OCI-LY3 (cell line): Measurements from ENCODE around the gene BNC1.

ENCODE experiments used
- H2AFZ ChIP-seq: fragments of 200-600, 300-600 bp; shearing (Covaris generic); 2 replicates; pipeline ENCODE4 v1.6.0; 2014; ENCODE audit warnings: antibody characterized with exemption, low read depth, low read length
- H3K27ac ChIP-seq: fragments of 200-600, 300-600 bp; sonication (generic); 2 replicates; pipeline ENCODE4 v1.5.1; 2014; ENCODE audit warnings: mild to moderate bottlenecking, low read length, moderate library complexity, mixed read lengths
- H3K27me3 ChIP-seq: fragments of 200-600, 300-600 bp; sonication (generic); 2 replicates; pipeline ENCODE4 v1.6.1; 2014; ENCODE audit warnings: low read depth, low read length, mixed read lengths
- H3K36me3 ChIP-seq: fragments of 200-600, 300-600 bp; sonication (generic); replicated peaks from 2 replicates; pipeline ENCODE3; 2014; ENCODE audit warnings: low read depth, low read length, mixed read lengths
- H3K4me1 ChIP-seq: fragments of 300-600, 200-600 bp; sonication (generic); 2 replicates; pipeline ENCODE4 v1.6.1; 2014; ENCODE audit warnings: low read length, mixed read lengths
- H3K4me2 ChIP-seq: fragments of 200-600, 300-600 bp; sonication (generic); 2 replicates; pipeline ENCODE4 v1.6.1; 2014; ENCODE audit warnings: low read length, mixed read lengths
- H3K4me3 ChIP-seq: fragments of 300-600, 200-600 bp; sonication (generic); 2 replicates; pipeline ENCODE4 v1.5.1; 2014; ENCODE audit warnings: antibody characterized with exemption, mild to moderate bottlenecking, low read length, moderate library complexity
- H3K79me2 ChIP-seq: fragments of 300-600, 200-600 bp; shearing (Covaris generic); 2 replicates; pipeline ENCODE4 v1.6.1; 2014; ENCODE audit warnings: mild to moderate bottlenecking, low read length, mixed read lengths
- H3K9ac ChIP-seq: fragments of 300-600, 200-600 bp; shearing (Covaris generic); 2 replicates; pipeline ENCODE4 v1.6.0; 2014; ENCODE audit warnings: mild to moderate bottlenecking, low read length, moderate library complexity
- H3K9me3 ChIP-seq: fragments of 200-600, 300-600 bp; shearing (Covaris generic); 2 replicates; pipeline ENCODE4 v1.6.1; 2014; ENCODE audit warnings: low read length, mixed read lengths; ENCODE audit not compliant: insufficient read depth
- H4K20me1 ChIP-seq: fragments of 200-600, 300-600 bp; sonication (generic); 2 replicates; pipeline ENCODE4 v1.6.1; 2016; ENCODE audit warnings: low read length, mixed read lengths; ENCODE audit not compliant: insufficient read depth
- EZH2phosphoT487 ChIP-seq: fragments of 200-600 bp; shearing (Covaris generic); IDR thresholded peaks from 2 replicates; pipeline ENCODE4 v1.6.1; 2018; ENCODE audit warnings: antibody characterized with exemption, mixed run types, low read depth
- TF ChIP-seq, protein P1 (sequence below): fragments of 200-600, 300-600 bp; sonication (generic); IDR thresholded peaks from 2 replicates; pipeline ENCODE4 v1.5.1; 2014; ENCODE audit warnings: antibody characterized with exemption, low read length, low read depth

Gene BNC1

DNA sequence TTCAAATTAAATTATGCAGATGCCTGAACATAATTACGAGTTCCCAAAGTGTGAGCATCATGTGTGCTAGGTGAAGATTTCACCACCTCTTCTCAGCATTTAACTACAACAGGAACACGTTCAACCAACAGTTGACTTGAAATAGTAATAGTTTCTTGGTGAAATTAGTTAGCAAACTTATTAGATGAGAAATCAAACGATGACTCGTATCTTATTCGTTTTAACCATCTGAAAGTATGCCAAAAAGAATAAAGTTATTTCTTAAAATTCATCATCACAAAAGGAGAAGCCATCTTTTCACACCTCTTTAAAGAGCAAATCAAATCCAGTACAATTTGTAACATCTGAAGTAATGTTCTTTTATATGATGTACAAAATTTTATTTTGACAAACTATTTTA lies 2.3 kb downstream of the BNC1 start:
- Histone ChIP-seq H3K36me3 (no peaks in the 10 kb centered on the region), H3K27ac (no peak overlapping the region), H2AFZ (no peak overlapping the region), H3K9ac (no peak overlapping the region), H3K4me2 (no peak overlapping the region), H4K20me1 (no peaks in the 10 kb centered on the region), H3K9me3 (no peaks in the 10 kb centered on the region), H3K4me3 (no peak overlapping the region), H3K79me2 (no peaks in the 10 kb centered on the region), H3K4me1 (no peaks in the 10 kb centered on the region), H3K27me3 (peaks cover 6% of the 10 kb centered on the region; the same call in 1 of the 2 replicates)
- TF ChIP-seq, protein P1, sequence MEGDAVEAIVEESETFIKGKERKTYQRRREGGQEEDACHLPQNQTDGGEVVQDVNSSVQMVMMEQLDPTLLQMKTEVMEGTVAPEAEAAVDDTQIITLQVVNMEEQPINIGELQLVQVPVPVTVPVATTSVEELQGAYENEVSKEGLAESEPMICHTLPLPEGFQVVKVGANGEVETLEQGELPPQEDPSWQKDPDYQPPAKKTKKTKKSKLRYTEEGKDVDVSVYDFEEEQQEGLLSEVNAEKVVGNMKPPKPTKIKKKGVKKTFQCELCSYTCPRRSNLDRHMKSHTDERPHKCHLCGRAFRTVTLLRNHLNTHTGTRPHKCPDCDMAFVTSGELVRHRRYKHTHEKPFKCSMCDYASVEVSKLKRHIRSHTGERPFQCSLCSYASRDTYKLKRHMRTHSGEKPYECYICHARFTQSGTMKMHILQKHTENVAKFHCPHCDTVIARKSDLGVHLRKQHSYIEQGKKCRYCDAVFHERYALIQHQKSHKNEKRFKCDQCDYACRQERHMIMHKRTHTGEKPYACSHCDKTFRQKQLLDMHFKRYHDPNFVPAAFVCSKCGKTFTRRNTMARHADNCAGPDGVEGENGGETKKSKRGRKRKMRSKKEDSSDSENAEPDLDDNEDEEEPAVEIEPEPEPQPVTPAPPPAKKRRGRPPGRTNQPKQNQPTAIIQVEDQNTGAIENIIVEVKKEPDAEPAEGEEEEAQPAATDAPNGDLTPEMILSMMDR = no peak
- no peak for TF ChIP-seq EZH2phosphoT487

DNA sequence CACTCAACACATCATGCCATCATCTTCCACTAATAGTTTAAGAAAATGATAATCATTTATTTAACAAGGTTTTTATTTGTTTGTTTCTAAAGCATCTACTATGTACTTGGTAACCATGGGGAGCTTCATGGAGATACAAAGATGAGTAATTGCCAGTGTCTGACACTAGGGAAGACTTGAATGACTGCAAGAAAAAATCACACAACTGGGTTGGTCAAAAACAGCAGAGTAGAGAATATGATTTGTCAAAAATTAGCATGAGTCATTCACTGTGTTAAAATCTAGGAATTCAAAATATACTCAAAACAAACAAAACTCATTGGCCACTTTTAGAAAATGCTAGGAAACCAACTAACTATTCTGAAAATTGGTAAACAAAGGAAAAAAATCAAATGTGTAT lies 6.3 kb downstream of the BNC1 start:
- Histone ChIP-seq H3K27ac (no peak overlapping the region), H3K9ac (no peak overlapping the region), H3K36me3 (no peaks in the 10 kb centered on the region), H3K9me3 (no peaks in the 10 kb centered on the region), H3K4me2 (no peak overlapping the region), H2AFZ (no peak overlapping the region), H3K4me1 (no peaks in the 10 kb centered on the region), H3K27me3 (peaks cover 10% of the 10 kb centered on the region; the same call in 1 of the 2 replicates), H3K4me3 (no peak overlapping the region), H3K79me2 (no peaks in the 10 kb centered on the region), H4K20me1 (no peaks in the 10 kb centered on the region)
- TF ChIP-seq, protein P1 = no peak
- TF ChIP-seq EZH2phosphoT487 = no peak

DNA sequence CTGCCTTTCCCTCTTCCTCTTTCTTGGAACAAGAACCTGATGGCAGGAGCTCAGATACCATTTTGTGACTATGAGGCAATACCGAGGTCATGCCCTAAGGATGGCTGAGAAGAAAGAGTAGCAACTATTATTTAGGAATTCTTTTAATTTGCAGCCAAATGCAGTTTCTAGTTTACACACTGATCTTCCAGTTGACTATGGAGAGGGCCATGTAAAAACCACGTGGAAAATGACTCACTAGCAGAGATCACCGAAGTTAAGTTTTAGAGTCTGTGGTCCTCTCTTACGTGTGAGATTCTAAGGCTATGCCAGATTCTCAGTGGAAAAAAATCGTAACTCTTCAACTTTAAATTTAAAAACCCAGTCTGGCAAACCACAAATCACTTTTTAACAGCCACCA lies 7.8 kb downstream of the BNC1 start:
- no peaks in the 10 kb centered on the region for H3K4me1 ChIP-seq
- TF ChIP-seq EZH2phosphoT487 = no peak
- TF ChIP-seq, protein P1 = no peak
- H3K36me3 ChIP-seq = no peaks in the 10 kb centered on the region
- H2AFZ ChIP-seq = no peak overlapping the region
- no peaks in the 10 kb centered on the region for H3K79me2 ChIP-seq
- no peak overlapping the region for H3K9ac ChIP-seq
- no peak overlapping the region for H3K4me3 ChIP-seq
- no peak overlapping the region for H3K27ac ChIP-seq
- no peaks in the 10 kb centered on the region for H3K9me3 ChIP-seq
- no peaks in the 10 kb centered on the region for H4K20me1 ChIP-seq
- H3K4me2 ChIP-seq = no peak overlapping the region
- H3K27me3 ChIP-seq = peaks cover 10% of the 10 kb centered on the region; the same call in 1 of the 2 replicates

DNA sequence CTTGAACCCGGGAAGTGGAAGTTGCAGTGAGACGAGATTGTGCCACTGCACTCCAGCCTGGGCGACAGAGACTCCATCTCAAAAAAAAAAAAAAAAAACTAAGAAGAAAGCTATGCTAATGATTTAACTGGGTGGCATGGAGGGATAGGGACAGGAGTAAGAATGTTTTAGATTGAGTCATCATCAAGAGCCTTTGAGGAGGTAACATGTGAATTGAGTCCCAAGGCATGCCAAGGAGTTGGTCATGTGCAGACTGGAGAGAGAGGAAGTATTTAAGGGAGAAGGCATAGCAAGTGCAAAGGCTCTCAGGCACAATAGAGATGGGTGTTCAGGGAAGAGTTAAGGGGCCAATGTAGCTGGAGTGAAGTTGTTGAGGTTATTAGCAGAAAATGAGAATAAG lies 9.1 kb downstream of the BNC1 start:
- H2AFZ ChIP-seq = no peak overlapping the region
- H3K9me3 ChIP-seq = no peaks in the 10 kb centered on the region
- H3K36me3 ChIP-seq = no peaks in the 10 kb centered on the region

More for the DNA sequence above, 9.1 kb downstream of the BNC1 start:
- H3K9ac ChIP-seq = no peak overlapping the region
- peaks cover 14% of the 10 kb centered on the region; the same call in 1 of the 2 replicates for H3K27me3 ChIP-seq
- TF ChIP-seq, protein P1 = no peak
- no peak for TF ChIP-seq EZH2phosphoT487
- H3K79me2 ChIP-seq = no peaks in the 10 kb centered on the region
- no peak overlapping the region for H3K27ac ChIP-seq
- no peaks in the 10 kb centered on the region for H4K20me1 ChIP-seq
- no peak overlapping the region for H3K4me2 ChIP-seq
- no peak overlapping the region for H3K4me3 ChIP-seq
- no peaks in the 10 kb centered on the region for H3K4me1 ChIP-seq
